Inflammatory macrophage (primary cell): ENCODE measurements around the gene VWA8.
"Not testable (repeated sequence)": the region's sequence is repeated elsewhere in the genome, so short reads cannot be mapped to it uniquely, and the experiment has no call there.

Source experiments
- DNase-seq, 2 donors: peaks; one replicate each; pipeline ENCODE4 v3.0.0-alpha.2; 2020 to 2022

The VWA8 gene

GRCh38 chr13:41548910-41549309, 412.0 kb downstream of the VWA8 start:
- DNase-seq, result no peak

DNA sequence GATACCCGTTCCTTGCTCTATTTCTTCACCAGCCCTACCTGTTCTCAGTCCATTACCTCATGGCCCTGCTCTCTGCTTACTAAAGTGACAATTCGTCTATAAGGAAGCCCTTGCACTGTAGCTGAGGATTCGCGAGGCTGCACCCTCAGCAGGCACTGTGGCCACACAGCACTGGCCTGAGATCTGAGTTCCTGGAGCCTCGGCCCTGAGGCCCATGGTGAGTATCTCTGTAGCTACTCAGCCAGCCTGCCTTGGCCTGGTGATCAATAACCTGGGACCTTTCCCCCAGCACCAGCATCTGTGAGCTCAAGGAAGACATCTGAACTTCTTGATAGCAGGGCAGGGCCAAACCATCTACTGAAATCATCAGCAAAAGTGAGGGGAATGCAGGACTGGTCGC, 412.9 kb downstream of the VWA8 start:
- DNase-seq, result no peak

GRCh38 chr13:41547251-41548000, 413.5 kb downstream of the VWA8 start:
- DNase-seq, result no peak

DNA sequence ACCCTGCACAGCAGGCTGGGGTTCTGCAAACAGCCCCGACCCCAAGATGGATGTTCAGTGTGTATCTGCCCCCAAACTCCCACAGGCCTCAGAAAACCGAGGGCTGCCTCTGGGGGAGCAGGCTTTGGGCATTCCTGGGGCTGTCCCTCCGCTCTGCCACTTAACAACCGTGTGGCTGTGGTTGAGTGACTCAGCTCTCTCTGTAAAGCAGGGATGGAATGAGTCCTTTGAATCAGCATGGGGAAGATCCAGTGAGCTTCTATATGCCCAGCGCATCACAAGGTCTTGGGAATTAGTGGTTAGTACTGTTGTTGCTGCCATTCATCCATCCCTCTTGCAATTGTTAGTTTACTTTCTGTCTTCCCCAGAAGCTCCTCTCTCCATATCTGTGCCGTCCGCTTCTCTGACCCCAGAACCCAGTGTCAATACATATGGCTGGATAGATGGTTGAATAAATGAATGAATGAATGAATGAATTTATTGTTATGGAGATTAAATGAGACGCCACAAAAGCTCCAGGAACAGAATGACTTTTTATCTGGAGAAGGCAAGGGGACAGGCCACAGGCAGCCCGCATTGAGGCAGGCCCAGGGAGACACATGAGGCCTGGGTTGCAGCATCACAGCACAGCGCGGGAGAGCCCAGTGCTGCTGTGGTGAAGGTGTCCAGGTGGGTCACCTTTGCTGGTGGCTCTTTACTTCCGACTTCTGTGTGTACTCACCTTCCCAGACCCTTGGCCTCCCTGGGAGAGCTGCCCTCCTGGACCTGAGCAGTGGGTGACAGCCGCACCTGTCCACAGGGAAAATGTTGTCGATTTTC, 414.3 kb downstream of the VWA8 start:
- no peak for DNase-seq

GRCh38 chr13:41545432-41545707, 415.5 kb downstream of the VWA8 start:
- no peak for DNase-seq

DNA sequence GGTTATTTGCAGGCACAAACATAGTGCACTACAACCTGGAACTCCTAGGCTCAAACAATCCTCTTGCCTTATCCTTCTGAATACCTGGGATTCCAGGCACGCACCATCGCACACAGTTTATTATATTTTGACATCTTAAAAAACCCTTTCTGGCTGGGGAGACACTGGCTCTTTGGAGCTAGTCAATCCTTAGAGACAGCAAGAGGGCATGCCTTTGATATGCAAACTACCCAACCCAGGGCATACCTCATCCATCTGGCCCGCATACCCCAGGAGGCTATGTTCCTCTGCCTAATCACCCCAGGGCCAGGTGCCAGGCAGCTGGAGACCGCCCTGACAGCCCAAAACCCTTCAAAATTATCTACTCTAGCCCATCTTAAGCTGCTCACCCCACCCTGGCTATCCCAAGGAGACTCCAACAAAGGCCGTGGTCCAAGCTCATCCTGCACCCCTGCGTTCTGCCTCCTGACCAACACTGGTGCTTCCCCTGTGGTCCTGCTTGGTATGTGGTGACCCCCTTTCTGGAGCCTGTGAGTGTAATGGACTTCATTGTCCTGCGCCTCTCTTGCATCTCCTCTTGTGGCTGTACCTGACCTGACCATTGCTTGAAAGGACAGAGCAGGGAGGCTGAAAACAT, 417.1 kb downstream of the VWA8 start:
- no peak for DNase-seq

DNA sequence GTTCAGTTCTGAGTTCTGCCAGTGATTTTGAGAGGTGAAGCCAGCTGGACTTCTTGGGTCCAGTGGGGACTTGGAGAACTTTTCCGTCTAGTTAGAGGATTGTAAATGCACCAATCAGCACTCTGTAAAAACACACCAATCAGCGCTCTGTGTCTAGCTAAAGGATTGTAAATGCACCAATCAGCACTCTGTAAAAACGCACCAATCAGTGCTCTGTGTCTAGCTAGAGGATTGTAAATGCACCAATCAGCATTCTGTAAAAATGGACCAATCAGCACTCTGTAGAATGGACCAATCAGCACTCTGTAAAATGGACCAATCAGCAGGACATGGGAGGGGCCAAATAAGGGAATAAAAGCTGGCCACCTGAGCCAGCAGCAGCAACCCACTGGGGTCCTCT, 418.1 kb downstream of the VWA8 start:
- DNase-seq, result not testable (repeated sequence)

- DNase-seq, result no peak
Measured at GRCh38 chr13:41542281-41542680, 418.6 kb downstream of the VWA8 start.

DNA sequence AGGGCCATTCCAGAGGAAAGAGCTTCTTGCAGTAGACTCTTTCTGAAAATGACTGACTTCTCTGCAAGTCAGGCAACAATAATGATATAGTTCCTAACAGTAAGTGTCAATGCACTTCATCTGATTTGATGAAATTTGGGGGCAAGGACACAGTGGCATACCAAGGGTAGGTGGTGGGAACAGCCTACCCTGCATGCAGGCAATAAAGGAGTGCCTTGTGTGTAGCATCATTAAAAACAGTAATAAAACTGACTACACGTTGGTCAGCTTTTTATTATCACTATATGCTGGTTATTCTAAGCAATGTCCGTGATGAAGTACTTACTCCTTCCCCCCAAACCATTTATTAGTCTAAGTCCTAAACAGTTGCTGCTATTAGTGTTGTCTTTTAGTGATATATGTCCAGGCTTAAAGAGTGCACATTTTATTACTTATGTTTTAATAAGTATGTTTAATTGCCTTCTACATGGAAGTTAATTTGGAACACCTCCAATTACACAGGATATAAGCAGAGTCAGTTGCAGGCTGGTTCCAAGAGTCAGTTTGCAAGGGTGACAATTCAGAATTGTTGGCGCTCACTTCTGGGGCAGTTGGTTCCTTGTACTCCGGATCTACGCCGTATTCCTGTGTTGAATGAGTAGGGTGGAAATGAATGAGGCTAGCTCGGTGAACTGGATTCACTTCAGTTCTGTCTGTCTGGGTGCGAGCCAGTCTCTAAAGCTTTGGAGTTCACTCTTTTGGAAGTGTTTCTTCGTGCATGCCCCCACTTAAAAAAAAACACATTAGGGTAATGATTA, 419.6 kb downstream of the VWA8 start:
- DNase-seq, result no peak

GRCh38 chr13:41540240-41540639, 420.7 kb downstream of the VWA8 start:
- DNase-seq, result not testable (repeated sequence)

DNA sequence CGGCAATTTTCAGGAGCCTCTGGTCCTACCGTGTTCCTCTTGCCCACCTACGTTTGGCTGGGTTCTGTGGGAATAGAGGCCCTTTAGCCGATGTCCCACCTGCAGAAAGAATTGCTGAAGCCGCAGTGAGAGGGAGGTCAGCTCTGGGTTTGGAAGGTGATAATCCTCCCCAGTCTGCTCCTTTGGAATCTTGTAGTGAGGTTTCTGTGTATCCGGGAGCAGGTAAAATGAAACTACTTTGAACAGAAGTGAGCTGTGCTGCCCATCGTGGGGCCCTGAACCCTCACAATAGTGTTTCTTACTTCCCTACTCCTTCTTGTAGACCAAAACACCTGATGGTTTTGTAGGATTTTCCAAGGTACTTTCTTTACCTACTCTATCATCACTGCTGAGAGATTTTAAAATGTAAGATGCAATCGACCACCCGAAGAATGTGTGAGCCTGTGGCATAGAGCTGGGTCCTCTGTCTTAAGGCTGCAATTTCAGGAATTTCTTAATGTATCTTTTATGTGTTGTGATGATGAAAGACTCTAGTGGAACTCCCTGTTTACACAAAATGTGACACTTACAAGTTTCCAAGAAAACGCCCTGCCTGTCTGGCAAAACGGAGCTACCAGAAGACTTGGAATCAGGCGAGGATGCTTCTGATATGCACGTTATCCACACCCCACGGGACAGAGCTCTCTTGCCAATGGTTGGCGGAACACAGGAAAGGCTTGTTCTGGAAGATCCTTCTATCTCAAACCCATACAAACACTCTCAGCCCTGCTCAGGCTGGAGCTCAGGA, 427.4 kb downstream of the VWA8 start:
- no peak for DNase-seq

DNA sequence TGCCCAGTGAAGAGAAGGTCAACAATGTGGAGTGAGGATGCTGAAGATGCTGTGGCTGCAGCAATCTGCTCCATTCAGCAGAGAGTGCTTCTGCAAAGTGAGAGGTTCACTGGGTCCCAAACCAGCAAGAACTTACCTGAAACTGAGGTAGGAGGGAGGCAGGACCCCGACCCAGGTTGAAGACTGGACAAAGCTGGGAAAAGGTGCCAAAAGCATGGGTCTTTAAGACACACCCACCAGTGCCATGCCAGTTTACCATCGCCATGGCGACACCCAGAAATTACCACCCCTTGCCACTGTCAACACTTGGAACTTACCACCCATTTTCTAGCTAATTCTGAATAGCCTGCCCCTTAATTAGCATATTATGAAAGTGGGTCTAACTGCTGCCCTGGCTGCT, 432.9 kb downstream of the VWA8 start:
- DNase-seq, result no peak

DNA sequence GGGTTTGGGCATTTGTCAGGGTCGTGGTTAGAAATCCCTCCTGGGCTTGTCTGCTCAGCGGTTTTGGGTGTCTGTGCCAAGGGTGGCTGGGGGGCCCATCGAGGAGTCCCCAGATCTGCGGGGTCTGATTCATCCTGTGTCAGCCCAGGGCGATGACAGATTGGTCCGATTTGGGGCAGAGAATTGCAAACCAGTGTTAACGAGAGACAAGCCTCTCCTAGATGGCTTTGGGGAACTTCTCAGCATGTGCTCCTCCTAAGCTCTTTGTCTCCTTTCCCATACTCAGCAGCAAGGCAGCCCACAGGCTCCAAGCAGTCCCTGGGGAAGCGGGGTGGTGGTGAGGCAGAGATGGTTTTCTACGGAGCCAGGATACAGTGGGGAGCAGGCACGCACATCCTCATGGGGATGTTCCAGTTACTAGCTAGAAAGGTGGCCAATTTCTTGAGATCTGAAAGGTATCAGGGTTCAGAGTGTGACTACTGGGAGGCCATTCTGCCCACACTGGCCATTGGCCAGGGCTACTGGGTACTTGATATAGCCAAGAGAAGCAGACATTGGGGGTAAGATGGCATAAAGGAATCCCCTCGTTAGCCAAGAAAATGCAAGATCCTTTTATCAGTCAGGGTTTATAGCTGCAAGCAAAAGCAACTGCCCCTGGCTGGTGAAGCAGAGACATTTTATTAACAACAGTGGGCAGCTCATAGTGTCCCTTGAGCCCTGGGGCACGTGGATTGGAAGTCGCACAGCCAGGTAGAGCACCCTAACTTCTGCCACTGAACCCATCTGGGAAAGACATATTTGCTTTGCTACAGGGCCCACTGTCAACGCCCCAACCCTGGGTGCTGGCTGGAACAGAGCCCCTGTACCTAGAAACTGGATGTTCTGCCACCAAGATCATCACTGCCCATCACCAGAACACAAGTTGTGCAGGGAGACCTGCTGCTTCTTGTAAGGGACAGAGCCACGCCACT, 440.0 kb downstream of the VWA8 start:
- no peak for DNase-seq

- peak; percentile 75 to 76 for DNase-seq
Measured at GRCh38 chr13:41520016-41520659, 440.8 kb downstream of the VWA8 start.
